ENCODE measurements around the gene NKAIN2.
A peak's percentile ranks its signal among the peaks of the same experiment; 100 is the strongest.

DNA sequence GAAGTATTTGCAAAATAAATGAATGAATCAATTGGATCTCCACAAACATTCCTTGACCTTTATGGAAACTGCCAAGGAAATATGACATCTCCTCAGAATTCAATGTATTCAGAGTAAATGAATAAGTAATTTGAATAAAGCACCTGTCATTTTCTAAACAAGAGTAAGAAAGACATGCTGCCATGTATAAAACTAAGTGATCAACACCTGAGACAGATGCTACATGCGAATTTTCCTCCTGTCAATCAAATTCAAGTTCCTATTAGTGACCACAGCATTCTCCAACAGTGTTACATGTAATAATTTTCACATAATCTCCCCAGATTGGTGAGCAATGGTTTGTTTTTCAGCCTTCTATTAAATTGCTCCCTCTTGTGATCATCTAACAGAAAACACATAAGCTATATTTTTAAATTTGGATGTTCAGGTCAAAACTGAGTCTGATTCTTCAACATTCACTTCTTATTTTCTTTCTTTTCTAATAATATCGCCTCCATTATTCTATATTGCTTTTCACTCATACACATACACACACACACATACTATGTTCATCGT, 995.4 kb downstream of the NKAIN2 start:
- TF ChIP-seq CTCF (conservative IDR thresholded peaks at IDR 0.05; ENCODE audit: low read depth, low read length) (peak; percentile 58), EZH2 (IDR thresholded peaks at IDR 0.05; ENCODE audit: borderline replicate concordance, low read depth, low read length, poor library complexity, severe bottlenecking) (no peak)
